Activated T-cell treated with anti-CD3 and anti-CD28 coated beads, Interleukin-2, amount 50 U/mL, for 24 hours (primary cell): ENCODE data around the gene PPP4R3B.

Source experiments
- DNase-seq: peaks from one replicate; pipeline ENCODE4 v3.0.0-alpha.2; 2020
- H3K27ac Mint-ChIP-seq: 2 replicates; pipeline ENCODE4 v1.8.0; 2020; ENCODE audit warnings: mild to moderate bottlenecking, mixed read lengths
- H3K27me3 Mint-ChIP-seq: 2 replicates; pipeline ENCODE4 v1.8.0; 2020; ENCODE audit warnings: mixed read lengths
- H3K36me3 Mint-ChIP-seq: 2 replicates; pipeline ENCODE4 v1.8.0; 2020; ENCODE audit warnings: low read depth, mixed read lengths
- H3K4me1 Mint-ChIP-seq: 2 replicates; pipeline ENCODE4 v1.8.0; 2020; ENCODE audit warnings: low read depth, mixed read lengths
- H3K4me3 Mint-ChIP-seq: 2 replicates; pipeline ENCODE4 v1.8.0; 2020; ENCODE audit warnings: mild to moderate bottlenecking, moderate library complexity, mixed read lengths
- H3K9me3 Mint-ChIP-seq: 2 replicates; pipeline ENCODE4 v1.8.0; 2020; ENCODE audit warnings: mixed read lengths

Gene PPP4R3B

GRCh38 chr2:55617175-55618024, at the start of gene PPP4R3B:
PPP4R3B (minus strand) TSS chr2:55617622; CDS start chr2:55617285, 337 bp downstream.
- Mint-ChIP-seq H3K27ac (no peak within 1 kb of the TSS), H3K27me3 (no peaks in the 10 kb centered on the region), H3K9me3 (no peaks in the 10 kb centered on the region), H3K4me1 (peaks cover 53% of the 10 kb centered on the region), H3K4me3 (no peak within 1 kb of the TSS), H3K36me3 (peaks cover 65% of the 10 kb centered on the region)
- DNase-seq, result peak; percentile 98

- no peaks in the 10 kb centered on the region for H3K27me3 Mint-ChIP-seq
- no peak overlapping the region for H3K4me3 Mint-ChIP-seq
- H3K9me3 Mint-ChIP-seq, result no peaks in the 10 kb centered on the region
- no peak for DNase-seq
- no peak overlapping the region for H3K27ac Mint-ChIP-seq
- peaks cover 84% of the 10 kb centered on the region for H3K36me3 Mint-ChIP-seq
- H3K4me1 Mint-ChIP-seq, result no peaks in the 10 kb centered on the region
These were observed 35.8 kb upstream of the PPP4R3B start for GRCh38 chr2:55653255-55653654.

GRCh38 chr2:55649211-55649610, 31.8 kb upstream of the PPP4R3B start:
- no peak overlapping the region for H3K4me3 Mint-ChIP-seq
- no peak for DNase-seq
- H3K27me3 Mint-ChIP-seq, result no peaks in the 10 kb centered on the region
- H3K9me3 Mint-ChIP-seq, result no peaks in the 10 kb centered on the region
- H3K4me1 Mint-ChIP-seq, result no peaks in the 10 kb centered on the region
- H3K27ac Mint-ChIP-seq, result no peak overlapping the region
- peaks cover 80% of the 10 kb centered on the region for H3K36me3 Mint-ChIP-seq

- H3K27ac Mint-ChIP-seq, result no peak overlapping the region
- peaks cover 81% of the 10 kb centered on the region for H3K36me3 Mint-ChIP-seq
- no peak for DNase-seq
- H3K4me1 Mint-ChIP-seq, result no peaks in the 10 kb centered on the region
- H3K4me3 Mint-ChIP-seq, result no peak overlapping the region
- no peaks in the 10 kb centered on the region for H3K9me3 Mint-ChIP-seq
- H3K27me3 Mint-ChIP-seq, result no peaks in the 10 kb centered on the region
These were observed 19.4 kb upstream of the PPP4R3B start for GRCh38 chr2:55636831-55637230.

GRCh38 chr2:55628931-55629330, 11.5 kb upstream of the PPP4R3B start:
- H3K9me3 Mint-ChIP-seq, result no peaks in the 10 kb centered on the region
- H3K36me3 Mint-ChIP-seq, result peaks cover 73% of the 10 kb centered on the region

GRCh38 chr2:55627915-55628314, 10.5 kb upstream of the PPP4R3B start:
- no peaks in the 10 kb centered on the region for H3K27me3 Mint-ChIP-seq
- DNase-seq, result no peak
- peaks cover 47% of the 10 kb centered on the region for H3K4me1 Mint-ChIP-seq
- peaks cover 74% of the 10 kb centered on the region for H3K36me3 Mint-ChIP-seq
- H3K4me3 Mint-ChIP-seq, result no peak overlapping the region
- H3K27ac Mint-ChIP-seq, result no peak overlapping the region
- no peaks in the 10 kb centered on the region for H3K9me3 Mint-ChIP-seq

More at GRCh38 chr2:55628931-55629330, 11.5 kb upstream of the PPP4R3B start:
- DNase-seq, result no peak
- H3K4me1 Mint-ChIP-seq, result peaks cover 37% of the 10 kb centered on the region
- no peak overlapping the region for H3K4me3 Mint-ChIP-seq
- peak overlapping the region; percentile 50 for H3K27ac Mint-ChIP-seq
- H3K27me3 Mint-ChIP-seq, result no peaks in the 10 kb centered on the region

GRCh38 chr2:55621802-55622201, 4.4 kb upstream of the PPP4R3B start:
- Mint-ChIP-seq H3K36me3 (peaks cover 66% of the 10 kb centered on the region), H3K9me3 (no peaks in the 10 kb centered on the region), H3K4me1 (peaks cover 60% of the 10 kb centered on the region), H3K27me3 (no peaks in the 10 kb centered on the region), H3K27ac (peak overlapping the region; percentile 13), H3K4me3 (no peak overlapping the region)
- no peak for DNase-seq

GRCh38 chr2:55620123-55620779, 2.8 kb upstream of the PPP4R3B start:
- H3K27me3 Mint-ChIP-seq, result no peaks in the 10 kb centered on the region
- H3K27ac Mint-ChIP-seq, result no peak overlapping the region
- H3K9me3 Mint-ChIP-seq, result no peaks in the 10 kb centered on the region
- no peak overlapping the region for H3K4me3 Mint-ChIP-seq
- no peak for DNase-seq
- peaks cover 57% of the 10 kb centered on the region for H3K36me3 Mint-ChIP-seq
- peaks cover 55% of the 10 kb centered on the region for H3K4me1 Mint-ChIP-seq

GRCh38 chr2:55618275-55619055, 1.0 kb upstream of the PPP4R3B start:
- H3K4me3 Mint-ChIP-seq, result no peak overlapping the region
- no peaks in the 10 kb centered on the region for H3K9me3 Mint-ChIP-seq
- H3K4me1 Mint-ChIP-seq, result peaks cover 59% of the 10 kb centered on the region
- peaks cover 64% of the 10 kb centered on the region for H3K36me3 Mint-ChIP-seq
- peak; percentile 67 for DNase-seq
- H3K27me3 Mint-ChIP-seq, result no peaks in the 10 kb centered on the region
- no peak overlapping the region for H3K27ac Mint-ChIP-seq

GRCh38 chr2:55618025-55618274, 528 bp upstream of the PPP4R3B start:
- no peak overlapping the region for H3K27ac Mint-ChIP-seq
- H3K4me1 Mint-ChIP-seq, result peaks cover 57% of the 10 kb centered on the region
- H3K27me3 Mint-ChIP-seq, result no peaks in the 10 kb centered on the region
- DNase-seq, result no peak
- H3K36me3 Mint-ChIP-seq, result peaks cover 65% of the 10 kb centered on the region
- H3K4me3 Mint-ChIP-seq, result no peak overlapping the region
- no peaks in the 10 kb centered on the region for H3K9me3 Mint-ChIP-seq

GRCh38 chr2:55616551-55617174, 759 bp downstream of the PPP4R3B start:
- H3K9me3 Mint-ChIP-seq, result no peaks in the 10 kb centered on the region
- DNase-seq, result peak; percentile 50
- peaks cover 47% of the 10 kb centered on the region for H3K4me1 Mint-ChIP-seq
- H3K27me3 Mint-ChIP-seq, result no peaks in the 10 kb centered on the region
- H3K4me3 Mint-ChIP-seq, result no peak overlapping the region
- H3K36me3 Mint-ChIP-seq, result peaks cover 65% of the 10 kb centered on the region
- no peak overlapping the region for H3K27ac Mint-ChIP-seq

- H3K9me3 Mint-ChIP-seq, result no peaks in the 10 kb centered on the region
- DNase-seq, result no peak
- peaks cover 78% of the 10 kb centered on the region for H3K36me3 Mint-ChIP-seq
- H3K27me3 Mint-ChIP-seq, result no peaks in the 10 kb centered on the region
- no peak overlapping the region for H3K27ac Mint-ChIP-seq
- no peak overlapping the region for H3K4me3 Mint-ChIP-seq
- peaks cover 71% of the 10 kb centered on the region for H3K4me1 Mint-ChIP-seq
These were observed 5.4 kb downstream of the PPP4R3B start for GRCh38 chr2:55611997-55612396.

GRCh38 chr2:55610954-55611743, 6.3 kb downstream of the PPP4R3B start:
- Mint-ChIP-seq H3K27ac (peak overlapping the region; percentile 69), H3K27me3 (no peaks in the 10 kb centered on the region), H3K4me3 (no peak overlapping the region), H3K4me1 (peaks cover 74% of the 10 kb centered on the region), H3K36me3 (peaks cover 82% of the 10 kb centered on the region), H3K9me3 (no peaks in the 10 kb centered on the region)
- DNase-seq, result no peak
